HepG2 (cell line): Measurements from ENCODE around the gene IQCC. TPM values are rescaled to one million over a fixed set of nuclear protein-coding genes. Genes with fewer than 3 reads are reported as not detected.
A peak's percentile ranks its signal among the peaks of the same experiment; 100 is the strongest.

Source experiments
- ARID4A ChIP-seq: sonication (generic); formaldehyde crosslinking; IDR thresholded peaks from 2 replicates; pipeline ENCODE4 v1.5.0; 2020; ENCODE audit warnings: mild to moderate bottlenecking, missing genetic modification reagents, borderline replicate concordance
- ARNTL ChIP-seq: sonication (generic); formaldehyde crosslinking; IDR thresholded peaks from 2 replicates; pipeline ENCODE4 v1.4.0; 2020; ENCODE audit warnings: mild to moderate bottlenecking, missing genetic modification reagents
- EP300 ChIP-seq, 3 experiments: sonication (generic) in 1 of 3; formaldehyde crosslinking in 1 of 3; IDR thresholded peaks; 2 replicates each; pipeline versions ENCODE4 v1.5.1 to v1.6.1; 2011 to 2020; ENCODE audit warnings: low read depth in 2 of 3, low read length in 2 of 3, borderline replicate concordance in 1 of 3, improper control_type of control experiment in 1 of 3, mild to moderate bottlenecking in 1 of 3, missing genetic modification reagents in 1 of 3, moderate library complexity in 1 of 3
- GATAD2A ChIP-seq: IDR thresholded peaks from 2 replicates; pipeline ENCODE4 v1.6.1; 2016
- HBP1 ChIP-seq: IDR thresholded peaks from 2 replicates; pipeline ENCODE4 v1.6.1; 2016; ENCODE audit warnings: low read depth, control low read depth
- IRX3 ChIP-seq: sonication (generic); formaldehyde crosslinking; IDR thresholded peaks from 2 replicates; pipeline ENCODE4 v1.8.1; 2023; ENCODE audit warnings: mild to moderate bottlenecking, low read depth, missing genetic modification reagents, borderline replicate concordance
- KAT2B ChIP-seq: fragments of 150-350 bp; IDR thresholded peaks from 2 replicates; pipeline ENCODE4 v1.6.1; 2014; ENCODE audit warnings: low read depth, low read length, borderline replicate concordance
- KDM4B ChIP-seq: sonication (generic); formaldehyde crosslinking; IDR thresholded peaks from 2 replicates; pipeline ENCODE4 v1.4.0; 2020; ENCODE audit warnings: missing genetic modification reagents
- MLXIP ChIP-seq: sonication (generic); formaldehyde crosslinking; IDR thresholded peaks from 2 replicates; pipeline ENCODE4 v1.9.0; 2021; ENCODE audit warnings: missing genetic modification reagents, borderline replicate concordance
- MTA3 ChIP-seq: sonication (generic); formaldehyde crosslinking; IDR thresholded peaks from 2 replicates; pipeline ENCODE4 v1.4.0; 2020; ENCODE audit warnings: missing genetic modification reagents
- NRL ChIP-seq: sonication (generic); formaldehyde crosslinking; IDR thresholded peaks from 2 replicates; pipeline ENCODE4 v1.5.0; 2020; ENCODE audit warnings: missing genetic modification reagents, mild to moderate bottlenecking, moderate library complexity, borderline replicate concordance
- ZKSCAN1 ChIP-seq: fragments of 150-350 bp; IDR thresholded peaks from 2 replicates; pipeline ENCODE4 v1.6.1; 2014; ENCODE audit warnings: low read length
- ZMYM4 ChIP-seq: sonication (generic); formaldehyde crosslinking; IDR thresholded peaks from 2 replicates; pipeline ENCODE4 v1.8.1; 2023; ENCODE audit warnings: mild to moderate bottlenecking, missing genetic modification reagents
- ZNF274 ChIP-seq: sonication (generic); formaldehyde crosslinking; IDR thresholded peaks from 2 replicates; pipeline ENCODE4 v1.5.1; 2020; ENCODE audit warnings: mild to moderate bottlenecking, missing genetic modification reagents
- ZNF550 ChIP-seq: sonication (generic); formaldehyde crosslinking; IDR thresholded peaks from 2 replicates; pipeline ENCODE4 v1.4.0; 2020; ENCODE audit warnings: mild to moderate bottlenecking, missing genetic modification reagents, borderline replicate concordance
- ZNF644 ChIP-seq: IDR thresholded peaks from 2 replicates; pipeline ENCODE4 v1.6.1; 2016; ENCODE audit warnings: low read depth
- ZNF737 ChIP-seq: sonication (generic); formaldehyde crosslinking; IDR thresholded peaks from 2 replicates; pipeline ENCODE4 v1.5.0; 2020; ENCODE audit warnings: missing genetic modification reagents, mild to moderate bottlenecking, borderline replicate concordance
- ZNF740 ChIP-seq: sonication (generic); formaldehyde crosslinking; IDR thresholded peaks from 2 replicates; pipeline ENCODE4 v1.4.0; 2020; ENCODE audit warnings: missing genetic modification reagents
- polyA plus RNA-seq, 8 experiments: library from polyadenylated mRNA; depleted of rRNA in 3 of 8; stranded (reverse) in 7 of 8; unstranded in 1 of 8; fragments of >200 nt; fragmentation: Illumina TruSeq in 4 of 8; extraction: Trizol in 4 of 8; gene quantifications; 2 replicates each; pipeline versions ENCODE4 v1.2.1 to v1.2.3, GENCODE V29; 2011 to 2016; ENCODE audit warnings: low read depth in 4 of 8, missing spikeins in 1 of 8, mixed read lengths in 1 of 8; ENCODE audit not compliant: insufficient read depth in 1 of 8
- total RNA-seq, 5 experiments: library from RNA; depleted of rRNA; stranded (reverse); fragments of >200 nt; fragmentation: Illumina TruSeq; extraction: Trizol; gene quantifications; 2 replicates each; pipeline ENCODE4 v1.2.3, GENCODE V29; 2016; ENCODE audit warnings: low read depth in 1 of 5

Gene IQCC
- total and polyA plus RNA-seq, 2 of the 13 experiments (the other 11 are each of a cell fraction or from before 2014, with no cell fraction given), result 1.7 to 3.0 TPM

- TF ChIP-seq MLXIP (CRISPR knock-in tag), result no peak
- no peak for TF ChIP-seq EP300 (IDR thresholded peaks at IDR 0.05; ENCODE audit: low read depth in 2 of 2, low read length in 2 of 2)
- TF ChIP-seq EP300 (CRISPR knock-in tag; IDR thresholded peaks at IDR 0.05; ENCODE audit: borderline replicate concordance), result no peak
- no peak for TF ChIP-seq MTA3 (CRISPR knock-in tag)
- peak; percentile 60; the same call in 1 of the 2 replicates for TF ChIP-seq ZNF740 (CRISPR knock-in tag)
- TF ChIP-seq IRX3 (CRISPR knock-in tag), result no peak
- peak; percentile 52; the same call in 1 of the 2 replicates for TF ChIP-seq HBP1
- TF ChIP-seq ZKSCAN1, result no peak
- TF ChIP-seq ZMYM4 (CRISPR knock-in tag), result 0 out of 2 replicates have a peak, but pooled peaks have one; percentile 32
- TF ChIP-seq KAT2B, result no peak
- TF ChIP-seq ZNF550, result no peak
- no peak for TF ChIP-seq ZNF737 (CRISPR knock-in tag)
- TF ChIP-seq GATAD2A (CRISPR knock-in tag), result no peak
- no peak for TF ChIP-seq KDM4B (CRISPR knock-in tag)
- 0 out of 2 replicates have a peak, but pooled peaks have one; percentile 5 for TF ChIP-seq NRL (CRISPR knock-in tag)
- peak; percentile 94 for TF ChIP-seq ARID4A (CRISPR knock-in tag)
- no peak for TF ChIP-seq ARNTL
- TF ChIP-seq ZNF644, result no peak
- TF ChIP-seq ZNF274 (CRISPR knock-in tag), result peak; percentile 13; the same call in 1 of the 2 replicates
Measured at GRCh38 chr1:32205401-32206370, at the start of gene IQCC (continued).
